Measurements from ENCODE around the gene AGPAT4.
"Not testable (repeated sequence)": the region's sequence is repeated elsewhere in the genome, so short reads cannot be mapped to it uniquely, and the experiment has no call there.

AGPAT4 gene

GRCh38 chr6:161227004-161227960, 46.6 kb downstream of the AGPAT4 start:
- no peak for DNase-seq (ENCODE audit: low spot score)

- no peak for DNase-seq (ENCODE audit: low spot score)
Observed at GRCh38 chr6:161226009-161226964, 47.6 kb downstream of the AGPAT4 start.

- no peak for DNase-seq (ENCODE audit: low spot score)
Observed at GRCh38 chr6:161225681-161226008, 48.2 kb downstream of the AGPAT4 start.

- not testable (repeated sequence) for DNase-seq (ENCODE audit: low spot score)
Observed at GRCh38 chr6:161224951-161225680, 48.7 kb downstream of the AGPAT4 start.

- no peak for DNase-seq (ENCODE audit: low spot score)
Observed at GRCh38 chr6:161223646-161224045, 50.2 kb downstream of the AGPAT4 start.

- no peak for DNase-seq (ENCODE audit: low spot score)
Observed at GRCh38 chr6:161222706-161223234, 51.1 kb downstream of the AGPAT4 start.

GRCh38 chr6:161220346-161220745, 53.5 kb downstream of the AGPAT4 start:
- DNase-seq (ENCODE audit: low spot score) = no peak

GRCh38 chr6:161219680-161220079, 54.2 kb downstream of the AGPAT4 start:
- DNase-seq (ENCODE audit: low spot score) = no peak

- DNase-seq (ENCODE audit: low spot score) = no peak
Observed at GRCh38 chr6:161218222-161218621, 55.6 kb downstream of the AGPAT4 start.

- DNase-seq (ENCODE audit: low spot score) = no peak
Observed at GRCh38 chr6:161217628-161218027, 56.2 kb downstream of the AGPAT4 start.

GRCh38 chr6:161216616-161217205, 57.1 kb downstream of the AGPAT4 start:
- no peak for DNase-seq (ENCODE audit: low spot score)

- no peak for DNase-seq (ENCODE audit: low spot score)
Observed at GRCh38 chr6:161215876-161216615, 57.8 kb downstream of the AGPAT4 start.

- DNase-seq (ENCODE audit: low spot score) = no peak
Observed at GRCh38 chr6:161215193-161215592, 58.7 kb downstream of the AGPAT4 start.

GRCh38 chr6:161214722-161215121, 59.1 kb downstream of the AGPAT4 start:
- no peak for DNase-seq (ENCODE audit: low spot score)

- no peak for DNase-seq (ENCODE audit: low spot score)
Observed at GRCh38 chr6:161212902-161213301, 61.0 kb downstream of the AGPAT4 start.

- no peak for DNase-seq (ENCODE audit: low spot score)
Observed at GRCh38 chr6:161211380-161212035, 62.4 kb downstream of the AGPAT4 start.

- no peak for DNase-seq (ENCODE audit: low spot score)
Observed at GRCh38 chr6:161210857-161211256, 63.0 kb downstream of the AGPAT4 start.

GRCh38 chr6:161207200-161207599, 66.7 kb downstream of the AGPAT4 start:
- DNase-seq (ENCODE audit: low spot score) = no peak

GRCh38 chr6:161204866-161205557, 68.8 kb downstream of the AGPAT4 start:
- DNase-seq (ENCODE audit: low spot score) = no peak
